HepG2 (cell line): ENCODE results near the gene BCL2L2. TPM values are rescaled to one million over a fixed set of nuclear protein-coding genes. Genes with fewer than 3 reads are reported as not detected.

Experiments
- CERS6 ChIP-seq: sonication (generic); formaldehyde crosslinking; IDR thresholded peaks from 2 replicates; pipeline ENCODE4 v1.5.0; 2020; ENCODE audit warnings: missing genetic modification reagents
- DMTF1 ChIP-seq: sonication (generic); formaldehyde crosslinking; IDR thresholded peaks from 2 replicates; pipeline ENCODE4 v1.4.0; 2020; ENCODE audit warnings: mild to moderate bottlenecking, missing genetic modification reagents
- DNMT1 ChIP-seq: sonication (generic); formaldehyde crosslinking; IDR thresholded peaks from 2 replicates; pipeline ENCODE4 v1.5.1; 2020; ENCODE audit warnings: mild to moderate bottlenecking, missing genetic modification reagents
- FOXO1 ChIP-seq: sonication (generic); formaldehyde crosslinking; IDR thresholded peaks from 2 replicates; pipeline ENCODE4 v1.4.0; 2020; ENCODE audit warnings: missing genetic modification reagents
- JUNB ChIP-seq: sonication (generic); formaldehyde crosslinking; IDR thresholded peaks from 2 replicates; pipeline ENCODE4 v1.8.0; 2022; ENCODE audit warnings: missing genetic modification reagents, mild to moderate bottlenecking, borderline replicate concordance
- MAF1 ChIP-seq: sonication (generic); formaldehyde crosslinking; IDR thresholded peaks from 2 replicates; pipeline ENCODE4 v1.5.0; 2020; ENCODE audit warnings: missing genetic modification reagents, borderline replicate concordance
- MTF1 ChIP-seq: sonication (generic); formaldehyde crosslinking; IDR thresholded peaks from 2 replicates; pipeline ENCODE4 v1.5.0; 2020; ENCODE audit warnings: missing genetic modification reagents
- NCOA1 ChIP-seq: sonication (generic); formaldehyde crosslinking; IDR thresholded peaks from 2 replicates; pipeline ENCODE4 v1.9.0; 2021; ENCODE audit warnings: missing genetic modification reagents
- PAF1 ChIP-seq: IDR thresholded peaks from 2 replicates; pipeline ENCODE4 v1.6.1; 2016; ENCODE audit warnings: missing genetic modification reagents, missing compliant biosample characterization
- POLR2AphosphoS5 ChIP-seq: IDR thresholded peaks from 2 replicates; pipeline ENCODE4 v1.6.1; 2012; ENCODE audit warnings: low read depth, low read length
- REPIN1 ChIP-seq: sonication (generic); formaldehyde crosslinking; IDR thresholded peaks from 2 replicates; pipeline ENCODE4 v1.8.0; 2022; ENCODE audit warnings: missing genetic modification reagents, low read depth, mild to moderate bottlenecking, borderline replicate concordance
- SIN3A ChIP-seq: IDR thresholded peaks from 2 replicates; pipeline ENCODE4 v1.6.1; 2011; ENCODE audit warnings: low read depth, mild to moderate bottlenecking, control low read depth, low read length, borderline replicate concordance
- SRF ChIP-seq: IDR thresholded peaks from 2 replicates; pipeline ENCODE4 v1.6.1; 2011; ENCODE audit warnings: mild to moderate bottlenecking, low read depth, low read length, moderate library complexity
- TBL1XR1 ChIP-seq: fragments of 150-350 bp; IDR thresholded peaks from 2 replicates; pipeline ENCODE4 v1.6.1; 2014; ENCODE audit warnings: borderline replicate concordance, low read length; ENCODE audit not compliant: partially characterized antibody
- TOPORS ChIP-seq: sonication (generic); formaldehyde crosslinking; IDR thresholded peaks from 2 replicates; pipeline ENCODE4 v1.8.0; 2023; ENCODE audit warnings: mild to moderate bottlenecking, missing genetic modification reagents
- ZMAT3 ChIP-seq: sonication (generic); formaldehyde crosslinking; conservative IDR thresholded peaks from 2 replicates; pipeline ENCODE4 v1.7.0; 2021; ENCODE audit warnings: missing genetic modification reagents
- ZNF18 ChIP-seq: sonication (generic); formaldehyde crosslinking; IDR thresholded peaks from 2 replicates; pipeline ENCODE4 v1.8.0; 2022; ENCODE audit warnings: mild to moderate bottlenecking, missing genetic modification reagents; ENCODE audit not compliant: insufficient replicate concordance
- ZNF296 ChIP-seq: sonication (generic); formaldehyde crosslinking; conservative IDR thresholded peaks from 2 replicates; pipeline ENCODE4 v1.5.0; 2020; ENCODE audit warnings: mild to moderate bottlenecking, missing genetic modification reagents
- ZNF343 ChIP-seq: sonication (generic); formaldehyde crosslinking; IDR thresholded peaks from 2 replicates; pipeline ENCODE4 v1.4.0; 2020; ENCODE audit warnings: mild to moderate bottlenecking, missing genetic modification reagents
- ZNF441 ChIP-seq: sonication (generic); formaldehyde crosslinking; IDR thresholded peaks from 2 replicates; pipeline ENCODE4 v1.7.0; 2021; ENCODE audit warnings: missing genetic modification reagents, borderline replicate concordance
- ZNF703 ChIP-seq: sonication (generic); formaldehyde crosslinking; IDR thresholded peaks from 2 replicates; pipeline ENCODE4 v1.5.1; 2020; ENCODE audit warnings: missing genetic modification reagents, mild to moderate bottlenecking, moderate library complexity, borderline replicate concordance
- ZNF720 ChIP-seq: sonication (generic); formaldehyde crosslinking; IDR thresholded peaks from 2 replicates; pipeline ENCODE4 v1.4.0; 2020; ENCODE audit warnings: missing genetic modification reagents
- ZNF781 ChIP-seq: sonication (generic); formaldehyde crosslinking; IDR thresholded peaks from 2 replicates; pipeline ENCODE4 v1.5.1; 2020; ENCODE audit warnings: borderline replicate concordance, mild to moderate bottlenecking, missing genetic modification reagents; ENCODE audit errors: not compliant biosample characterization
- ZNF839 ChIP-seq: sonication (generic); formaldehyde crosslinking; IDR thresholded peaks from 2 replicates; pipeline ENCODE4 v1.4.0; 2020; ENCODE audit warnings: missing genetic modification reagents, mild to moderate bottlenecking, borderline replicate concordance
- ZUFSP ChIP-seq: sonication (generic); formaldehyde crosslinking; IDR thresholded peaks from 2 replicates; pipeline ENCODE4 v1.9.0; 2021; ENCODE audit warnings: missing genetic modification reagents, mild to moderate bottlenecking, borderline replicate concordance
- polyA plus RNA-seq, 8 experiments: library from polyadenylated mRNA; depleted of rRNA in 3 of 8; stranded (reverse) in 7 of 8; unstranded in 1 of 8; fragments of >200 nt; fragmentation: Illumina TruSeq in 4 of 8; extraction: Trizol in 4 of 8; gene quantifications; 2 replicates each; pipeline versions ENCODE4 v1.2.1 to v1.2.3, GENCODE V29; 2011 to 2016; ENCODE audit warnings: low read depth in 4 of 8, missing spikeins in 1 of 8, mixed read lengths in 1 of 8; ENCODE audit not compliant: insufficient read depth in 1 of 8
- total RNA-seq, 5 experiments: library from RNA; depleted of rRNA; stranded (reverse); fragments of >200 nt; fragmentation: Illumina TruSeq; extraction: Trizol; gene quantifications; 2 replicates each; pipeline ENCODE4 v1.2.3, GENCODE V29; 2016; ENCODE audit warnings: low read depth in 1 of 5

BCL2L2 gene
- total and polyA plus RNA-seq, 2 of the 13 experiments (the other 11 are each of a cell fraction or from before 2014, with no cell fraction given): 28.1 to 49.8 TPM

- 0 out of 2 replicates have a peak, but pooled peaks have one; percentile 16 for TF ChIP-seq DMTF1
- 0 out of 2 replicates have a peak, but pooled peaks have one; percentile 12 for TF ChIP-seq ZNF839 (CRISPR knock-in tag)
- TF ChIP-seq POLR2AphosphoS5: no peak
- TF ChIP-seq MTF1: no peak
- no peak for TF ChIP-seq SIN3A
- no peak for TF ChIP-seq ZNF781 (CRISPR knock-in tag)
- TF ChIP-seq PAF1 (CRISPR knock-in tag): no peak
- no peak for TF ChIP-seq REPIN1
- no peak for TF ChIP-seq TOPORS (CRISPR knock-in tag)
- TF ChIP-seq MAF1 (CRISPR knock-in tag): no peak; the same call in 1 of the 2 replicates
- peak; percentile 9 for TF ChIP-seq ZNF18 (CRISPR knock-in tag)
- no peak; the same call in 1 of the 2 replicates for TF ChIP-seq ZNF441 (CRISPR knock-in tag)
- no peak for TF ChIP-seq CERS6 (CRISPR knock-in tag)
- no peak for TF ChIP-seq ZUFSP
- TF ChIP-seq TBL1XR1: no peak
- TF ChIP-seq NCOA1 (CRISPR knock-in tag): no peak
- no peak for TF ChIP-seq SRF
- no peak for TF ChIP-seq ZNF720 (CRISPR knock-in tag)
- TF ChIP-seq ZNF296 (CRISPR knock-in tag): no peak
- TF ChIP-seq ZMAT3 (CRISPR knock-in tag): peak; percentile 25; the same call in 1 of the 2 replicates
- no peak for TF ChIP-seq JUNB
- no peak for TF ChIP-seq ZNF703 (CRISPR knock-in tag)
- TF ChIP-seq ZNF343 (CRISPR knock-in tag): no peak
- TF ChIP-seq DNMT1: no peak
- no peak for TF ChIP-seq FOXO1 (CRISPR knock-in tag)
Measured at GRCh38 chr14:23307146-23307530, 505 bp downstream of the BCL2L2 start (continued).
